H1 (cell line): ENCODE data around the gene SATB2. TPM values are rescaled to one million over a fixed set of nuclear protein-coding genes. Genes with fewer than 3 reads are reported as not detected.

ENCODE experiments used
- CTCF ChIA-PET: fragments of 300-600 bp; sonication (Branson Sonifier 250); formaldehyde crosslinking; loops from one replicate; lab custom pipeline; 2021; ENCODE audit not compliant: partially characterized antibody; lab: Charles Lee
- POLR2A ChIA-PET: fragments of 300-600 bp; sonication (Branson Sonifier 250); formaldehyde crosslinking; loops from one replicate; lab custom pipeline; 2021; ENCODE audit warnings: inconsistent platforms; ENCODE audit not compliant: partially characterized antibody; lab: Charles Lee
- DNase-seq, 2 experiments: peaks; one replicate each; pipeline versions ENCODE4 v3.0.0 to v3.0.0-alpha.2; 2010 to 2022; ENCODE audit warnings: low spot score in 2 of 2, low read depth in 1 of 2, mixed read lengths in 1 of 2
- FAIRE-seq: peaks from 2 replicates; lab custom pipeline; 2011; peaks lifted over from hg19 to GRCh38; lab: Jason Lieb, UNC
- H2AFZ ChIP-seq: 2 replicates; pipeline ENCODE4 v1.8.1; 2012; ENCODE audit warnings: low read length, inconsistent platforms
- H2AK5ac ChIP-seq: 2 replicates; pipeline ENCODE4 v1.6.1; 2013; ENCODE audit warnings: low read depth, low read length
- H2BK120ac ChIP-seq: replicated peaks from 2 replicates; pipeline ENCODE3; 2013; ENCODE audit warnings: low read depth, low read length, inconsistent platforms
- H2BK12ac ChIP-seq: 2 replicates; pipeline ENCODE4 v1.6.1; 2013; ENCODE audit warnings: low read depth, low read length
- H2BK15ac ChIP-seq: 2 replicates; pipeline ENCODE4 v1.6.1; 2013; ENCODE audit warnings: low read length
- H2BK20ac ChIP-seq: 2 replicates; pipeline ENCODE4 v1.6.1; 2013; ENCODE audit warnings: low read length
- H2BK5ac ChIP-seq: 2 replicates; pipeline ENCODE4 v1.6.1; 2013; ENCODE audit warnings: low read depth, low read length
- H3K14ac ChIP-seq: 2 replicates; pipeline ENCODE4 v1.6.1; 2013; ENCODE audit warnings: inconsistent platforms; ENCODE audit not compliant: insufficient read length
- H3K18ac ChIP-seq: 2 replicates; pipeline ENCODE4 v1.6.1; 2013; ENCODE audit warnings: low read length; ENCODE audit errors: extremely low read depth
- H3K23ac ChIP-seq: 2 replicates; pipeline ENCODE4 v1.6.1; 2013; ENCODE audit warnings: inconsistent platforms; ENCODE audit not compliant: insufficient read length
- H3K23me2 ChIP-seq: 2 replicates; pipeline ENCODE4 v1.6.1; 2013; ENCODE audit warnings: low read depth, low read length
- H3K27ac ChIP-seq: 2 replicates; pipeline ENCODE4 v1.6.1; 2011; ENCODE audit warnings: low read depth, low read length, inconsistent platforms
- H3K27me3 ChIP-seq, 4 experiments: replicated peaks in 1 of 4; 1 replicate in 1 of 4; 2 replicates in 3 of 4; pipeline versions ENCODE4 v1.6.1 to v1.8.1; 2011 to 2013; ENCODE audit warnings: low read length in 3 of 4, mild to moderate bottlenecking in 3 of 4, inconsistent platforms in 2 of 4, mixed read lengths in 2 of 4, moderate library complexity in 1 of 4; ENCODE audit not compliant: control insufficient read depth in 3 of 4, insufficient read depth in 3 of 4; ENCODE audit errors: extremely low read depth in 1 of 4
- H3K36me3 ChIP-seq, 4 experiments: 2 replicates each; pipeline versions ENCODE4 v1.6.1 to v1.8.1; 2011 to 2013; ENCODE audit warnings: mild to moderate bottlenecking in 4 of 4, low read length in 3 of 4, moderate library complexity in 2 of 4, control low read depth in 1 of 4, inconsistent platforms in 1 of 4; ENCODE audit not compliant: insufficient read depth in 4 of 4, control insufficient read depth in 2 of 4
- H3K4ac ChIP-seq: replicated peaks from 2 replicates; pipeline ENCODE3; 2013; ENCODE audit warnings: low read length, low read depth, mixed read lengths, inconsistent platforms; ENCODE audit not compliant: insufficient read length
- H3K4me1 ChIP-seq, 4 experiments: replicated peaks in 1 of 4; 1 replicate in 1 of 4; 2 replicates in 3 of 4; pipeline versions ENCODE4 v1.6.1 to v1.8.1; 2011 to 2013; ENCODE audit warnings: low read length in 3 of 4, inconsistent platforms in 2 of 4, mixed read lengths in 1 of 4; ENCODE audit not compliant: insufficient read depth in 4 of 4, control insufficient read depth in 3 of 4
- H3K4me2 ChIP-seq, 2 experiments: 2 replicates each; pipeline versions ENCODE4 v1.6.1 to v1.8.1; 2011 to 2013; ENCODE audit warnings: low read depth in 2 of 2, low read length in 2 of 2, control low read depth in 1 of 2, inconsistent platforms in 1 of 2, mild to moderate bottlenecking in 1 of 2; ENCODE audit not compliant: insufficient read depth in 1 of 2
- H3K4me3 ChIP-seq, 4 experiments: fragments of 200-600, 300-600 bp in 1 of 4; sonication (generic), shearing (Covaris generic), sonication (Bioruptor Twin) in 1 of 4; 2 replicates each; pipeline versions ENCODE4 v1.5.1 to v1.8.1; 2011 to 2016; ENCODE audit warnings: low read length in 4 of 4, low read depth in 3 of 4, control low read depth in 2 of 4, inconsistent platforms in 2 of 4, mild to moderate bottlenecking in 2 of 4, mixed read lengths in 1 of 4, moderate library complexity in 1 of 4; ENCODE audit not compliant: insufficient read depth in 2 of 4; ENCODE audit errors: extremely low read depth in 1 of 4
- H3K56ac ChIP-seq: replicated peaks from 2 replicates; pipeline ENCODE3; 2013; ENCODE audit warnings: low read depth, mild to moderate bottlenecking, mixed read lengths, low read length, inconsistent platforms; ENCODE audit not compliant: insufficient read length
- H3K79me1 ChIP-seq: 2 replicates; pipeline ENCODE4 v1.6.1; 2013; ENCODE audit warnings: low read depth, low read length, control low read depth
- H3K79me2 ChIP-seq, 2 experiments: 2 replicates each; pipeline versions ENCODE4 v1.6.1 to v1.8.1; 2012 to 2013; ENCODE audit warnings: low read length in 2 of 2, mild to moderate bottlenecking in 2 of 2, inconsistent platforms in 1 of 2; ENCODE audit not compliant: insufficient read depth in 2 of 2, control insufficient read depth in 1 of 2
- H3K9ac ChIP-seq, 4 experiments: replicated peaks in 1 of 4; 1 replicate in 1 of 4; 2 replicates in 3 of 4; pipeline versions ENCODE4 v1.6.1 to v1.8.1; 2011 to 2013; ENCODE audit warnings: low read depth in 3 of 4, low read length in 3 of 4, control low read depth in 2 of 4, mild to moderate bottlenecking in 2 of 4, moderate library complexity in 2 of 4, inconsistent platforms in 1 of 4; ENCODE audit errors: extremely low read depth in 1 of 4
- H3K9me3 ChIP-seq, 2 experiments: 2 replicates each; pipeline versions ENCODE4 v1.6.1 to v1.8.1; 2012 to 2013; ENCODE audit warnings: mild to moderate bottlenecking in 2 of 2, moderate library complexity in 2 of 2, control low read depth in 1 of 2, inconsistent platforms in 1 of 2, low read depth in 1 of 2, low read length in 1 of 2, mixed read lengths in 1 of 2; ENCODE audit not compliant: insufficient read depth in 2 of 2
- H4K20me1 ChIP-seq, 2 experiments: replicated peaks in 1 of 2; 2 replicates each; pipeline versions ENCODE3 to v1.8.1; 2011 to 2013; ENCODE audit warnings: inconsistent platforms in 2 of 2, low read length in 2 of 2, mild to moderate bottlenecking in 1 of 2; ENCODE audit not compliant: insufficient read depth in 2 of 2, control insufficient read depth in 1 of 2
- H4K5ac ChIP-seq: 2 replicates; pipeline ENCODE4 v1.6.1; 2013; ENCODE audit warnings: low read length, low read depth, mixed read lengths, inconsistent platforms; ENCODE audit not compliant: insufficient read length
- H4K8ac ChIP-seq: 2 replicates; pipeline ENCODE4 v1.8.0; 2013; ENCODE audit warnings: mild to moderate bottlenecking, moderate library complexity, low read length, inconsistent platforms; ENCODE audit not compliant: insufficient read depth; ENCODE audit errors: extremely low read depth
- H4K91ac ChIP-seq: replicated peaks from 2 replicates; pipeline ENCODE3; 2013; ENCODE audit warnings: low read length, mixed read lengths, inconsistent platforms; ENCODE audit not compliant: insufficient read length
- CHD2 ChIP-seq: IDR thresholded peaks from 2 replicates; pipeline ENCODE4 v1.6.1; 2012; ENCODE audit warnings: low read length, improper control_type of control experiment
- RFX5 ChIP-seq: IDR thresholded peaks from 2 replicates; pipeline ENCODE4 v1.6.1; 2011; ENCODE audit warnings: low read depth, low read length, improper control_type of control experiment, borderline replicate concordance
- RNF2 ChIP-seq: fragments of 200-900, 300-1000 bp; sonication (generic); IDR thresholded peaks from 2 replicates; pipeline ENCODE4 v1.7.1; 2016; ENCODE audit warnings: borderline replicate concordance, low read depth, mild to moderate bottlenecking, antibody characterized with exemption, low read length; ENCODE audit not compliant: poor library complexity, severe bottlenecking; ENCODE audit errors: missing control alignments
- ZNF274 ChIP-seq: IDR thresholded peaks from 2 replicates; pipeline ENCODE4 v1.7.0; 2012; ENCODE audit warnings: low read length, borderline replicate concordance; ENCODE audit errors: extremely low read depth
- WGBS, 2 experiments: shearing (Covaris generic) in 1 of 2; methylation state at CpG; one replicate each; pipeline versions ENCODE4 v1.1.6 to v1.1.7; 2013 to 2015; ENCODE audit warnings: low lambda C conversion rate in 2 of 2, mixed read lengths in 2 of 2, inconsistent platforms in 1 of 2, low coverage in 1 of 2, missing lambda C conversion rate in 1 of 2; ENCODE audit not compliant: insufficient replicate concordance in 2 of 2, insufficient coverage in 1 of 2, insufficient read length in 1 of 2; ENCODE audit errors: extremely low coverage in 1 of 2, missing lambda C conversion rate in 1 of 2; 5-methylcytosine and 5-hydroxymethylcytosine counted together
- polyA plus RNA-seq, 7 experiments: library from polyadenylated mRNA; depleted of rRNA in 3 of 7; stranded (reverse) in 5 of 7; unstranded in 2 of 7; fragments of >200 nt in 5 of 7; fragments of 200-250 nt in 2 of 7; gene quantifications; 1 replicate in 5 of 7; 2 replicates in 1 of 7; 4 replicates in 1 of 7; pipeline versions ENCODE4 v1.2.1 to v1.2.3, GENCODE V29; 2011 to 2013; ENCODE audit warnings: missing spikeins in 2 of 7, mixed read lengths in 2 of 7
- total RNA-seq: library from RNA; stranded (reverse); fragmentation: NEBNext Ultra II Directional; extraction: Animal tissue kit (Norgen Biotek cat#: 25700); gene quantifications from 2 replicates; pipeline ENCODE4 v1.2.1, GENCODE V29; 2021

SATB2 gene
- total and polyA plus RNA-seq, 2 of the 8 experiments (the other 6 are each of a cell fraction or from before 2014, with no cell fraction given), result 1.3 to 5.7 TPM

GRCh38 chr2:199307461-199307860, 150.3 kb downstream of the SATB2 start:
- H3K4me1 ChIP-seq, result no peaks in the 10 kb centered on the region
- ChIA-PET CTCF (no interaction called here), POLR2A (no interaction called here)
- H3K79me1 ChIP-seq, result no peaks in the 10 kb centered on the region
- no peak overlapping the region for H4K5ac ChIP-seq
- no peak overlapping the region for H3K4me3 ChIP-seq
- no peak overlapping the region for H3K27ac ChIP-seq
- H4K91ac ChIP-seq, result no peak overlapping the region
- H3K9me3 ChIP-seq, result no peaks in the 10 kb centered on the region
- H2AFZ ChIP-seq, result no peak overlapping the region
- H3K27me3 ChIP-seq, result no peaks in the 10 kb centered on the region; a peak in 1 of 7 replicates
- H4K8ac ChIP-seq, result no peak overlapping the region
- no peak overlapping the region for H3K56ac ChIP-seq
- no peak overlapping the region for H3K4ac ChIP-seq
- H2BK15ac ChIP-seq, result no peak overlapping the region
- H2BK20ac ChIP-seq, result no peak overlapping the region
- H4K20me1 ChIP-seq, result no peaks in the 10 kb centered on the region
- H3K23ac ChIP-seq, result no peak overlapping the region
- H3K79me2 ChIP-seq, result no peaks in the 10 kb centered on the region
- H3K4me2 ChIP-seq, result no peak overlapping the region
- FAIRE-seq (no peak), DNase-seq (no peak)
- no peak overlapping the region for H3K9ac ChIP-seq
- H3K36me3 ChIP-seq, result no peaks in the 10 kb centered on the region
- no peak overlapping the region for H2AK5ac ChIP-seq
- H3K23me2 ChIP-seq, result no peaks in the 10 kb centered on the region; the same call in 1 of the 2 replicates
- H2BK5ac ChIP-seq, result no peak overlapping the region
- H2BK120ac ChIP-seq, result no peak overlapping the region
- no peak overlapping the region for H2BK12ac ChIP-seq
- WGBS, 2 experiments, result 100% methylated on average over 1 of the region's 1 CpG; no CpG with 5 or more reads in 1 of the 2 experiments
- H3K18ac ChIP-seq, result no peak overlapping the region
- no peak overlapping the region for H3K14ac ChIP-seq
- no peak for TF ChIP-seq CHD2
- TF ChIP-seq RNF2, result no peak
- no peak for TF ChIP-seq RFX5
- no peak for TF ChIP-seq ZNF274
